K562 (cell line): ENCODE data around the gene NTN4. TPM values are rescaled to one million over a fixed set of nuclear protein-coding genes. Genes with fewer than 3 reads are reported as not detected.

Experiments
- ATAC-seq: fragments of 200-7000 bp; cut with Tn5 transposase; 3 replicates; pipeline ENCODE4 v1.9.1; 2020; ENCODE audit warnings: moderate library complexity
- BruUV-seq: library from RNA; stranded (reverse); fragments of 400-500 nt; replicated peaks from 2 replicates; lab custom pipeline; 2021; lab: Mats Ljungman, UMichigan
- CTCF ChIA-PET: fragments of 300-600 bp; formaldehyde crosslinking; extraction: SDS; loops from one replicate; lab custom pipeline; 2021; ENCODE audit warnings: low intra/inter-chr PET ratio; lab: Yijun Ruan, JAX
- POLR2A ChIA-PET: fragments of 300-600, 350-650 bp; sonication (Branson Sonifier 250); formaldehyde crosslinking; extraction: SDS; loops from one replicate; lab custom pipeline; 2021; ENCODE audit warnings: antibody characterized with exemption, inconsistent platforms; lab: Yijun Ruan, JAX
- DNase-seq, 4 experiments: peaks; one replicate each; pipeline versions ENCODE4 v3.0.0 to v3.0.0-alpha.2; 2011 to 2018; ENCODE audit warnings: low spot score in 3 of 4, mixed read lengths in 3 of 4; ENCODE audit errors: extremely low read depth in 1 of 4
- FAIRE-seq: peaks from 2 replicates; lab custom pipeline; 2011; peaks lifted over from hg19 to GRCh38; lab: Jason Lieb, UNC
- H2AFZ ChIP-seq: 2 replicates; pipeline ENCODE4 v1.6.0; 2011; ENCODE audit warnings: low read depth, low read length, control low read depth, inconsistent platforms
- H3K27ac ChIP-seq: fragments of 200-600 bp; 3 replicates; pipeline ENCODE4 v1.8.0; 2011; ENCODE audit warnings: low read depth, mild to moderate bottlenecking, control low read depth, inconsistent platforms, low read length, moderate library complexity, mixed read lengths; ENCODE audit errors: extremely low read depth
- H3K27me3 ChIP-seq, 2 experiments: fragments of 300-600 bp in 1 of 2; 2 replicates in 1 of 2; 3 replicates in 1 of 2; pipeline versions ENCODE4 v1.6.0 to v1.8.0; 2011; ENCODE audit warnings: inconsistent platforms in 2 of 2, low read length in 2 of 2, mild to moderate bottlenecking in 1 of 2, mixed read lengths in 1 of 2, moderate library complexity in 1 of 2; ENCODE audit not compliant: control insufficient read depth in 2 of 2, insufficient read depth in 2 of 2
- H3K36me3 ChIP-seq: fragments of 300-600 bp; 3 replicates; pipeline ENCODE4 v1.8.0; 2011; ENCODE audit warnings: mild to moderate bottlenecking, low read length, inconsistent platforms; ENCODE audit not compliant: control insufficient read depth, insufficient read depth
- H3K4me1 ChIP-seq, 2 experiments: fragments of 200-600 bp in 1 of 2; replicated peaks in 1 of 2; 2 replicates in 1 of 2; 3 replicates in 1 of 2; pipeline versions ENCODE4 v1.5.1 to v1.8.0; 2011; ENCODE audit warnings: inconsistent platforms in 2 of 2, low read length in 2 of 2, mild to moderate bottlenecking in 1 of 2, mixed read lengths in 1 of 2, moderate library complexity in 1 of 2; ENCODE audit not compliant: control insufficient read depth in 2 of 2, insufficient read depth in 2 of 2
- H3K4me2 ChIP-seq: 2 replicates; pipeline ENCODE4 v1.6.1; 2011; ENCODE audit warnings: low read length, control low read depth, inconsistent platforms, mixed read lengths; ENCODE audit not compliant: insufficient read depth
- H3K4me3 ChIP-seq: fragments of 200-600 bp; sonication (generic), shearing (Covaris generic); 2 replicates; pipeline ENCODE4 v1.5.1; 2016; ENCODE audit warnings: control low read depth, inconsistent platforms
- H3K79me2 ChIP-seq: fragments of 200-600 bp; 3 replicates; pipeline ENCODE4 v1.8.0; 2011; ENCODE audit warnings: low read length, inconsistent platforms; ENCODE audit not compliant: control insufficient read depth, insufficient read depth
- H3K9ac ChIP-seq, 2 experiments: 2 replicates each; pipeline versions ENCODE4 v1.6.0 to v1.6.1; 2011; ENCODE audit warnings: low read depth in 2 of 2, low read length in 2 of 2, control low read depth in 1 of 2, inconsistent platforms in 1 of 2, mild to moderate bottlenecking in 1 of 2, mixed read lengths in 1 of 2; ENCODE audit not compliant: insufficient read depth in 1 of 2
- H3K9me1 ChIP-seq: one replicate; pipeline ENCODE4 v1.6.0; 2011; ENCODE audit warnings: inconsistent platforms, mild to moderate bottlenecking, low read length, moderate library complexity; ENCODE audit not compliant: control insufficient read depth, insufficient read depth
- H3K9me3 ChIP-seq: replicated peaks from 2 replicates; pipeline ENCODE4 v1.5.1; 2011; ENCODE audit warnings: low read depth, low read length, inconsistent platforms; ENCODE audit not compliant: control insufficient read depth, insufficient read depth
- H4K20me1 ChIP-seq: replicated peaks from 2 replicates; pipeline ENCODE4 v1.6.1; 2011; ENCODE audit warnings: low read length, inconsistent platforms, mixed read lengths; ENCODE audit not compliant: control insufficient read depth, insufficient read depth
- CEBPG ChIP-seq, 3 experiments: fragments of 200-800 bp in 1 of 3; sonication (Bioruptor generic) in 1 of 3; sonication (generic) in 1 of 3; formaldehyde crosslinking in 1 of 3; IDR thresholded peaks in 2 of 3; conservative IDR thresholded peaks in 1 of 3; 2 replicates each; pipeline versions ENCODE4 v1.6.1 to v1.8.0; 2016 to 2022; ENCODE audit warnings: missing compliant biosample characterization in 2 of 3, missing genetic modification characterization in 2 of 3, mild to moderate bottlenecking in 1 of 3, missing genetic modification reagents in 1 of 3
- KDM1A ChIP-seq, 2 experiments: fragments of 450-650 bp; IDR thresholded peaks; 2 replicates each; pipeline ENCODE4 v1.6.1; 2016; ENCODE audit warnings: mild to moderate bottlenecking in 2 of 2
- KLF13 ChIP-seq: fragments of 450-650 bp; IDR thresholded peaks from 2 replicates; pipeline ENCODE4 v1.6.1; 2016; ENCODE audit warnings: missing genetic modification characterization, low read depth, mild to moderate bottlenecking, missing compliant biosample characterization, moderate library complexity, borderline replicate concordance
- MECOM ChIP-seq: fragments of 250-450 bp; sonication (Bioruptor Pico); IDR thresholded peaks from 2 replicates; pipeline ENCODE4 v1.8.0; 2022; ENCODE audit warnings: inconsistent platforms
- MEIS2 ChIP-seq: fragments of 450-650 bp; IDR thresholded peaks from 2 replicates; pipeline ENCODE4 v1.6.1; 2014; ENCODE audit warnings: mild to moderate bottlenecking; ENCODE audit not compliant: partially characterized antibody
- NCOA4 ChIP-seq: fragments of 450-650 bp; IDR thresholded peaks from 2 replicates; pipeline ENCODE4 v1.6.1; 2018; ENCODE audit warnings: mild to moderate bottlenecking; ENCODE audit not compliant: partially characterized antibody
- RBFOX2 ChIP-seq: fragments of 200-400 bp; formaldehyde crosslinking; IDR thresholded peaks from 2 replicates; pipeline ENCODE4 v1.6.1; 2017; ENCODE audit warnings: low read depth, mild to moderate bottlenecking, low read length, moderate library complexity
- STAG1 ChIP-seq: sonication (generic); formaldehyde crosslinking; IDR thresholded peaks from 2 replicates; pipeline ENCODE4 v1.5.0; 2020; ENCODE audit warnings: missing genetic modification reagents, borderline replicate concordance
- TRIM28 ChIP-seq: fragments of 450-650 bp; IDR thresholded peaks from 2 replicates; pipeline ENCODE4 v1.6.1; 2017
- ZBTB49 ChIP-seq: sonication (generic); formaldehyde crosslinking; IDR thresholded peaks from 2 replicates; pipeline ENCODE4 v1.8.0; 2022; ENCODE audit warnings: missing genetic modification reagents, mild to moderate bottlenecking, borderline replicate concordance
- ZNF347 ChIP-seq: fragments of 450-650 bp; formaldehyde crosslinking; IDR thresholded peaks from 2 replicates; pipeline ENCODE4 v1.4.0; 2020; ENCODE audit warnings: low read depth, mild to moderate bottlenecking, moderate library complexity
- ZNF445 ChIP-seq: fragments of 250-450 bp; sonication (Bioruptor Pico); IDR thresholded peaks from 2 replicates; pipeline ENCODE4 v1.4.0; 2020; ENCODE audit warnings: low read depth, mild to moderate bottlenecking, moderate library complexity
- ZNF696 ChIP-seq: fragments of 250-450 bp; sonication (Bioruptor Pico); conservative IDR thresholded peaks from 2 replicates; pipeline ENCODE4 v1.4.0; 2020; ENCODE audit warnings: mild to moderate bottlenecking, moderate library complexity
- ZZZ3 ChIP-seq: fragments of 450-650 bp; IDR thresholded peaks from 2 replicates; pipeline ENCODE4 v1.6.1; 2016; ENCODE audit warnings: antibody characterized with exemption, mild to moderate bottlenecking, moderate library complexity
- WGBS: fragments of 100-300 bp; shearing (Covaris generic); methylation state at CpG from one replicate; pipeline ENCODE4 v1.1.6; 2016; ENCODE audit warnings: low coverage, mixed read lengths; ENCODE audit not compliant: insufficient coverage; ENCODE audit errors: missing lambda C conversion rate; 5-methylcytosine and 5-hydroxymethylcytosine counted together
- in situ Hi-C: fragments of 300-500 bp; cut with MboI; formaldehyde crosslinking; loops from 4 replicates; pipeline ENCODE4 v1.15.0; 2018; ENCODE audit warnings: inconsistent platforms, mixed read lengths
- intact Hi-C: fragments of 100-400 bp; cut with micrococcal nuclease; formaldehyde crosslinking; loops from 2 replicates; pipeline ENCODE4 v1.14.2; 2022
- polyA plus RNA-seq, 8 experiments: library from polyadenylated mRNA; depleted of rRNA in 4 of 8; stranded (reverse) in 5 of 8; unstranded in 3 of 8; fragments of >200 nt; fragmentation: Nextera tagmentation in 2 of 8; fragmentation: Illumina TruSeq in 1 of 8; extraction: Ambion mirVana in 2 of 8; extraction: Trizol in 1 of 8; gene quantifications; 2 replicates each; pipeline versions ENCODE4 v1.2.1 to v1.2.3, GENCODE V29; 2011 to 2014; ENCODE audit warnings: inconsistent platforms in 1 of 8, missing spikeins in 1 of 8
- total RNA-seq, 7 experiments: library from RNA; depleted of rRNA in 6 of 7; stranded (reverse); fragments of >200 nt in 6 of 7; fragmentation: Illumina TruSeq in 2 of 7; extraction: Trizol in 2 of 7; gene quantifications; 2 replicates each; pipeline versions ENCODE4 v1.2.1 to v1.2.3, GENCODE V29; 2011 to 2021; ENCODE audit warnings: low replicate concordance in 1 of 7

Gene NTN4
- total and polyA plus RNA-seq, 9 of the 15 experiments (the other 6 are each of a cell fraction or from before 2014, with no cell fraction given), result 0.13 TPM; not detected in 8

DNA sequence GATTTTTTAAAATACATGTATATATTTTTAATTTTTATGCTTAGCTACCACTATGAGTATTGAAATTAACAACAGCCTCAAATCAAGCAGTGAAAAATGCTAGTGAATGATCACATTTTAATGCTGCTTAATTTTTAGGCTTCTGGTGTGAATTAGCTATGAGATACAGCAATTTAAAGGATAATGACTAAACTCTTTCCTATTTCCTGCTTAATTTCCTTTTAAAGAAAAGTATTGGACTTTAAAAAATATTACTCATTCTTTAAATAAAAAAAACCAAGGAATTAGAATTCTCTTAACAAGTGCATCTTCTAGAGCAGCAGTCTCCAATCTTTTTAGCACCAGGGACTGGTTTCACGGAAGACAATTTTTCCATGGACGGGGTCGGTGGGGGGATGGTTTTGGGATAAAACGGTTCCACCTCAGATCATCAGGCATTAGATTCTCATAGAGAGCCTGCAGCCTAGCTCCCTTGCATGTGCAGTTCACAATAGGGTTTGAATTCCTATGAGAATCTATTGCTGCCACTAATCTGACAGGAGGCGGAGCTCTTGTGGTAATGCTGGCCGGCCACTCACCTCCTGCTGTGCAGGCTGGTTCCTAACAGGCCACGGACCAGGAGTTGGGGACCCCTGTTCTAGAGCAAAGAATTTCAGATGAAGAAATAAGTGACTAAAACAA is 18.6 kb upstream of the NTN4 start:
- intact Hi-C loops, result no loop called here
- H3K36me3 ChIP-seq, result no peaks in the 10 kb centered on the region
- no TSS peak for BruUV-seq
- in situ Hi-C loops, result no loop called here
- H3K9ac ChIP-seq, result no peak overlapping the region
- H3K27me3 ChIP-seq, result peaks cover 0 to 4% of the 10 kb centered on the region in 2 experiments; a peak in 3 of 5 replicates
- no peaks in the 10 kb centered on the region for H3K9me3 ChIP-seq
- H3K27ac ChIP-seq, result no peak overlapping the region
- FAIRE-seq (no peak), DNase-seq (no peak), ATAC-seq (no peak)
- H2AFZ ChIP-seq, result no peak overlapping the region
- WGBS, result 0% methylated on average over 7 of the region's 7 CpGs
- TF ChIP-seq KLF13 (tag) (no peak), NCOA4 (no peak), KDM1A (IDR thresholded peaks at IDR 0.05) (no peak), ZNF347 (no peak), MECOM (CRISPR knock-in tag) (no peak), ZNF696 (CRISPR knock-in tag) (no peak), TRIM28 (no peak), ZBTB49 (CRISPR knock-in tag) (no peak), RBFOX2 (no peak), ZZZ3 (no peak), MEIS2 (no peak), CEBPG (CRISPR knock-in tag; IDR thresholded peaks at IDR 0.05) (no peak), CEBPG (tag; conservative IDR thresholded peaks at IDR 0.05 in 1 of 2, IDR thresholded peaks at IDR 0.05 in 1 of 2) (no peak), STAG1 (CRISPR knock-in tag) (no peak), ZNF445 (CRISPR knock-in tag) (no peak)
- no peak overlapping the region for H3K4me2 ChIP-seq
- no peaks in the 10 kb centered on the region for H4K20me1 ChIP-seq
- no peaks in the 10 kb centered on the region for H3K9me1 ChIP-seq
- ChIA-PET POLR2A (interaction anchor here (0.6 kb wide), 1 partner anchor 1195 kb away, joined by 3 read pairs; no protein-coding TSS in a partner anchor), CTCF (no interaction called here)
- no peaks in the 10 kb centered on the region for H3K4me1 ChIP-seq
- H3K79me2 ChIP-seq, result no peaks in the 10 kb centered on the region
- H3K4me3 ChIP-seq, result no peak overlapping the region
